C4-2B (cell line): ENCODE results near the gene RASGRP3.

Source experiments
- H3K27ac ChIP-seq: fragments of 450-650 bp; 2 replicates; pipeline ENCODE4 v1.5.1; 2017
- ZFX ChIP-seq: fragments of 450-650 bp; IDR thresholded peaks from 2 replicates; pipeline ENCODE4 v1.6.1; 2017
- TF ChIP-seq, protein P1 (sequence below): fragments of 450-650 bp; conservative IDR thresholded peaks from 2 replicates; pipeline ENCODE4 v1.5.1; 2017; ENCODE audit warnings: mild to moderate bottlenecking

The RASGRP3 gene

GRCh38 chr2:33518200-33518599 lies 41.8 kb downstream of the RASGRP3 start:
- no peak overlapping the region for H3K27ac ChIP-seq
- no peak for TF ChIP-seq ZFX
- TF ChIP-seq, protein P1, sequence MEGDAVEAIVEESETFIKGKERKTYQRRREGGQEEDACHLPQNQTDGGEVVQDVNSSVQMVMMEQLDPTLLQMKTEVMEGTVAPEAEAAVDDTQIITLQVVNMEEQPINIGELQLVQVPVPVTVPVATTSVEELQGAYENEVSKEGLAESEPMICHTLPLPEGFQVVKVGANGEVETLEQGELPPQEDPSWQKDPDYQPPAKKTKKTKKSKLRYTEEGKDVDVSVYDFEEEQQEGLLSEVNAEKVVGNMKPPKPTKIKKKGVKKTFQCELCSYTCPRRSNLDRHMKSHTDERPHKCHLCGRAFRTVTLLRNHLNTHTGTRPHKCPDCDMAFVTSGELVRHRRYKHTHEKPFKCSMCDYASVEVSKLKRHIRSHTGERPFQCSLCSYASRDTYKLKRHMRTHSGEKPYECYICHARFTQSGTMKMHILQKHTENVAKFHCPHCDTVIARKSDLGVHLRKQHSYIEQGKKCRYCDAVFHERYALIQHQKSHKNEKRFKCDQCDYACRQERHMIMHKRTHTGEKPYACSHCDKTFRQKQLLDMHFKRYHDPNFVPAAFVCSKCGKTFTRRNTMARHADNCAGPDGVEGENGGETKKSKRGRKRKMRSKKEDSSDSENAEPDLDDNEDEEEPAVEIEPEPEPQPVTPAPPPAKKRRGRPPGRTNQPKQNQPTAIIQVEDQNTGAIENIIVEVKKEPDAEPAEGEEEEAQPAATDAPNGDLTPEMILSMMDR = no peak

DNA sequence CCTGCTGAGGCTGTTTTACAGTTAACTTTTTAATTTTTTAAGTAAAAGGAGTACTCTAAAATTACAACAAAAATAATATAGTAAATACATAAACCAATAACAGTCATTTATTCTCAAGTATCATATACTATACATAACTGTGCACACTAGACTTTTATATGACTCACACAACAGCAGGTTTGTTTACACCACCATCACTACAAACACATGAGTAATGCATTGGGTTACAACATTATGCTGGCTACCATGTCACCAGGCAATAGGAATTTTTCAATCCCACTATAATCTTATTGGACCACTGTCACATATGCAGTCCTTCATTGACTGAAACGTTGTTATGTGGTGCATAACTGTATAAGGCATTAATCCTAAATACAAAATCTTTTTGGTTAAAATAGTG lies 42.5 kb downstream of the RASGRP3 start:
- no peak for TF ChIP-seq ZFX
- TF ChIP-seq, protein P1 = no peak
- no peak overlapping the region for H3K27ac ChIP-seq

DNA sequence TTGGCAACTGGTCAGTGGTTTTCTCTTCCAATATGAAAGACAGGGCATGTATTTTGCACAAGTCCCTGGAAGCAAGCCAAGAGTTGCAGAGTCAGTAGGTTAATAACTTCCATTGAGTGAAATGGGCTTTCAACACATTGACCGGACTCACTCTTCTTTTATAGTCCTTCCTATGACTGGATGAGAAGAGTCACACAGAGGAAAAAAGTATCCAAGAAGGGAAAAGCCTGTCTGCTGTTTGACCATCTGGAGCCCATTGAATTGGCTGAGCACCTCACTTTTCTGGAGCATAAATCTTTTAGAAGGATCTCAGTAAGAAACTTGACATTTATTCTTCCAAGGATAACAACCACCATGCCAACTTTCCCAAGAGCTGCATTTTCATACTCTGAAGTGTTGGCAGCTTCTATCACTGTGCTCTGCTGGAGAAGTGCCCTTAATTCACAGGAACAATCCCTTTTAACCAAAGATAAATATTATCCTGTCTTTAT lies 45.4 kb downstream of the RASGRP3 start:
- TF ChIP-seq ZFX = no peak
- TF ChIP-seq, protein P1 = no peak
- no peak overlapping the region for H3K27ac ChIP-seq

- H3K27ac ChIP-seq = no peak overlapping the region
- no peak for TF ChIP-seq ZFX
- TF ChIP-seq, protein P1 = no peak
Measured at GRCh38 chr2:33522576-33522975, 46.1 kb downstream of the RASGRP3 start.

- no peak overlapping the region for H3K27ac ChIP-seq
- TF ChIP-seq, protein P1 = no peak
- TF ChIP-seq ZFX = no peak
Measured at GRCh38 chr2:33525666-33526065, 49.2 kb downstream of the RASGRP3 start.

GRCh38 chr2:33526132-33526531 lies 49.7 kb downstream of the RASGRP3 start:
- no peak overlapping the region for H3K27ac ChIP-seq
- TF ChIP-seq ZFX = no peak
- TF ChIP-seq, protein P1 = no peak

DNA sequence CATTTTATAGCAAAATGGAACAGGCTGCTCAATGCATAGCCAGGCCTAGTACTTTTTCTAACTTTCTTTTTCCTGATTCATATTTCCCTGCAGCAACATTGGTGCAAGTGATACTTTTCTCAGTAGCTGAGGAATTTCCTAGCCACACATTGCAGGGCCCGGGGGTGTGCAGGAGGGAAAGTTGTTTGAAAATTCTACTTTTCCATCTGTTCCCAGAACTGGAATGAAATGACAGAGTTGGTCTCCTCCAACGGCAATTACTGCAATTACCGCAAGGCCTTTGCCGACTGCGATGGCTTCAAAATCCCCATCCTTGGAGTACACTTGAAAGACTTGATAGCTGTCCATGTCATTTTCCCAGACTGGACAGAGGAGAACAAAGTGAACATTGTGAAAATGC lies 50.5 kb downstream of the RASGRP3 start:
- TF ChIP-seq ZFX = no peak
- TF ChIP-seq, protein P1 = no peak
- no peak overlapping the region for H3K27ac ChIP-seq
